ENCODE data around the gene CPT1B. TPM values are rescaled to one million over a fixed set of nuclear protein-coding genes. Genes with fewer than 3 reads are reported as not detected.
A peak's percentile ranks its signal among the peaks of the same experiment; 100 is the strongest.

Gene CPT1B
- total and polyA plus RNA-seq, 2 donors (not counting 3 experiments of a cell fraction or from before 2014, with no cell fraction given) = 7.1 TPM

GRCh38 chr22:50600967-50601668 lies 22.9 kb upstream of the CPT1B start:
- H3K4me3 ChIP-seq (replicated peaks in 1 of 3; ENCODE audit: insufficient read depth in 1 of 3, low read depth in 1 of 3, low read length in 3 of 3) = no peak overlapping the region

GRCh38 chr22:50600538-50600937 lies 22.3 kb upstream of the CPT1B start, which contains the start of gene MAPK8IP2:
Gene MAPK8IP2, plus strand, starts transcription at chr22:50600793. Its CDS starts 26 bp downstream, at chr22:50600819.
- Histone ChIP-seq H2AFZ (ENCODE audit: low read depth, low read length) (no peak within 1 kb of the TSS), H3K36me3 (ENCODE audit: control insufficient read depth in 2 of 2, extremely low read depth in 1 of 2, insufficient read depth in 2 of 2, low read length in 2 of 2) (no peaks in the 10 kb centered on the region), H3K4me1 (ENCODE audit: control insufficient read depth, extremely low read depth, insufficient read depth, low read length) (no peaks in the 10 kb centered on the region), H3K27ac (ENCODE audit: insufficient read depth, low read depth, low read length) (no peak within 1 kb of the TSS), H3K27me3 (ENCODE audit: control insufficient read depth in 2 of 2, insufficient read depth in 2 of 2, low read length in 2 of 2) (peaks cover 36 to 37% of the 10 kb centered on the region in 2 experiments), H3K9ac (replicated peaks; ENCODE audit: extremely low read depth, insufficient read depth, low read length) (no peak within 1 kb of the TSS), H3K4me2 (ENCODE audit: insufficient read depth, low read length) (no peak within 1 kb of the TSS), H3K79me2 (ENCODE audit: control insufficient read depth, insufficient read depth, low read length) (no peaks in the 10 kb centered on the region), H3K9me1 (replicated peaks; ENCODE audit: control insufficient read depth, extremely low read depth, insufficient read depth, low read length) (no peaks in the 10 kb centered on the region), H3K4me3 (replicated peaks in 1 of 3; ENCODE audit: insufficient read depth in 1 of 3, low read depth in 1 of 3, low read length in 3 of 3) (no peak within 1 kb of the TSS), H4K20me1 (replicated peaks; ENCODE audit: control insufficient read depth, extremely low read depth, insufficient read depth, low read length) (no peaks in the 10 kb centered on the region), H3K9me3 (replicated peaks; ENCODE audit: control insufficient read depth, insufficient read depth, low read length) (no peaks in the 10 kb centered on the region)
- TF ChIP-seq EZH2 (IDR thresholded peaks at IDR 0.05; ENCODE audit: borderline replicate concordance, low read depth, low read length, severe bottlenecking) = peak; percentile 57
- TF ChIP-seq MAX (IDR thresholded peaks at IDR 0.05; ENCODE audit: insufficient read depth, insufficient read length) = no peak
- TF ChIP-seq GATA2 (IDR thresholded peaks at IDR 0.05; ENCODE audit: insufficient read depth, insufficient read length, low read depth, low read length) = no peak
- TF ChIP-seq MYC (IDR thresholded peaks at IDR 0.05; ENCODE audit: low read depth, low read length) = no peak
- TF ChIP-seq POLR2A (IDR thresholded peaks at IDR 0.05; ENCODE audit: low read depth, low read length) = no peak
- TF ChIP-seq FOS (IDR thresholded peaks at IDR 0.05; ENCODE audit: borderline replicate concordance, insufficient read depth, low read length) = no peak
- TF ChIP-seq POLR2AphosphoS5 (IDR thresholded peaks at IDR 0.05; ENCODE audit: insufficient read depth, low read depth, low read length) = no peak
- ChIA-PET CTCF (interaction anchor here (1.0 kb wide), 1 partner anchor 21 kb away, joined by 5 read pairs; no protein-coding TSS in a partner anchor), POLR2A (no interaction called here)
- FAIRE-seq (no peak), DNase-seq (ENCODE audit: low read depth, low spot score) (no peak)
- dilution Hi-C loops (cut with MboI; ENCODE audit: extremely low pct_ligation_motif_present, low sequenced_read_pairs) = no loop called here
- intact Hi-C loops (cut with micrococcal nuclease) = no loop called here
- no TSS peak for BruUV-seq (replicated peaks)

More at GRCh38 chr22:50600967-50601668, 22.9 kb upstream of the CPT1B start:
- no peaks in the 10 kb centered on the region for H3K36me3 ChIP-seq (ENCODE audit: control insufficient read depth in 2 of 2, extremely low read depth in 1 of 2, insufficient read depth in 2 of 2, low read length in 2 of 2)
- H3K9me3 ChIP-seq (replicated peaks; ENCODE audit: control insufficient read depth, insufficient read depth, low read length) = no peaks in the 10 kb centered on the region
- BruUV-seq (replicated peaks) = no TSS peak
- no peaks in the 10 kb centered on the region for H4K20me1 ChIP-seq (replicated peaks; ENCODE audit: control insufficient read depth, extremely low read depth, insufficient read depth, low read length)
- H3K9me1 ChIP-seq (replicated peaks; ENCODE audit: control insufficient read depth, extremely low read depth, insufficient read depth, low read length) = no peaks in the 10 kb centered on the region
- no peak overlapping the region for H2AFZ ChIP-seq (ENCODE audit: low read depth, low read length)
- POLR2A ChIA-PET = interaction anchor here (0.5 kb wide), 1 partner anchor 8 kb away, joined by 4 read pairs; no protein-coding TSS in a partner anchor
- intact Hi-C loops (cut with micrococcal nuclease) (no loop called here), dilution Hi-C loops (cut with MboI; ENCODE audit: extremely low pct_ligation_motif_present, low sequenced_read_pairs) (no loop called here)
- no peak overlapping the region for H3K9ac ChIP-seq (replicated peaks; ENCODE audit: extremely low read depth, insufficient read depth, low read length)
- no peak for TF ChIP-seq GATA2 (IDR thresholded peaks at IDR 0.05; ENCODE audit: insufficient read depth, insufficient read length, low read depth, low read length)
- TF ChIP-seq EZH2 (IDR thresholded peaks at IDR 0.05; ENCODE audit: borderline replicate concordance, low read depth, low read length, severe bottlenecking) = peak; percentile 74
- no peaks in the 10 kb centered on the region for H3K79me2 ChIP-seq (ENCODE audit: control insufficient read depth, insufficient read depth, low read length)
- peaks cover 36 to 37% of the 10 kb centered on the region in 2 experiments for H3K27me3 ChIP-seq (ENCODE audit: control insufficient read depth in 2 of 2, insufficient read depth in 2 of 2, low read length in 2 of 2)
- FAIRE-seq (no peak), DNase-seq (ENCODE audit: low read depth, low spot score) (no peak)
- H3K27ac ChIP-seq (ENCODE audit: insufficient read depth, low read depth, low read length) = no peak overlapping the region
- H3K4me2 ChIP-seq (ENCODE audit: insufficient read depth, low read length) = no peak overlapping the region
- CTCF ChIA-PET = interaction anchor here (0.8 kb wide), 1 partner anchor 19 kb away, joined by 3 read pairs; no protein-coding TSS in a partner anchor
- H3K4me1 ChIP-seq (ENCODE audit: control insufficient read depth, extremely low read depth, insufficient read depth, low read length) = no peaks in the 10 kb centered on the region

Data from endothelial cell of umbilical vein (primary cell).